ENCODE measurements around the gene ZSCAN21.
A peak's percentile ranks its signal among the peaks of the same experiment; 100 is the strongest.

The ZSCAN21 gene

DNA sequence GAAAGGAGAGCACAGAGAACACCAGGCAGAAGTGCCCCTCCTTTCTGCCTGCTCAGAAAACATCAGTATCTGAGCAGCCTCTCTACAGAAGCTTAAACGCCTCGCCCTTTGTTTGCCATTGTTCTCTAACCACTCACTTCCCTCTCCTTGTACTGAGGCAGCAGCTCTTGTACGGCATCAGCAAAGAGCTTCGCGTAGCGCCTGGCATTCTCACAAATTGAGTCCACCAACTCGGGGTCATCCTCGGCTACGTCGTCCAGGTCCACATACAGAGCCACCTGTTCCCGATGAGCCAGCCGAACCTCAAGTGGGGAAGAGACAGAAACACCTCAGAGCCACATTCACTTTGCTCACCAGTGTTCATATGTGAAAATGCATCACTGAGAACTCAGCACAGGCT lies 49.9 kb downstream of the ZSCAN21 start:
- no peak for DNase-seq (ENCODE audit: low read depth)

DNA sequence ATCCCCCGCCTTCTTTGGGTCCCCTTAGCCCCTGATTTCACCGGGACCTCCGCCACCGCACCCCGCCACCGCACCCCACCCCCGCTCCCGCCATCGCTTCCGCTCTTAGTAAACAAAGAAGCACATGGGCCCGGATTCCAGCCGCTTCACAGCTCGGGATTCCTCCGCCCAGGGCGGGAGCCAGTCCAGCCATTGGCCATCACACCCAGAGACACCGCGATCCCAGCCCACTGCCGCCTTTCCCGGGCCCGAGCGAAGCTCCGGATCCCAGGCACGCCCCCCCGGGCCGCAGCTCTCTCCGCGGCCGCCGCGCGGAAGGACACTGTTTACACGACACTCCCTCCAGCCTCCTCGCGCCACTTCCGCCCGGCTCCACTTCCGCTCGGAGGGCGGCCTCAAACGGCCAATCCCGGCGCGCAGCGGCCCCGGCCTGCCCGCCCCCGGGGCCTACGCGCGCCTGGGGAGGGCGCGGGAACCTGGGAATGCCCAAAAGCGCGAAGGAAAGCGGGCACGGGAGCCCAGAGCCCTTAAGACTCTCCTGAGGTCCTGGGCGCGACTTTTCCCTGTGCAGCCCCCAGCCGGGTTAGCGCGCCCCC lies 50.9 kb downstream of the ZSCAN21 start:
- peak; percentile 79 for DNase-seq (ENCODE audit: low read depth)

DNA sequence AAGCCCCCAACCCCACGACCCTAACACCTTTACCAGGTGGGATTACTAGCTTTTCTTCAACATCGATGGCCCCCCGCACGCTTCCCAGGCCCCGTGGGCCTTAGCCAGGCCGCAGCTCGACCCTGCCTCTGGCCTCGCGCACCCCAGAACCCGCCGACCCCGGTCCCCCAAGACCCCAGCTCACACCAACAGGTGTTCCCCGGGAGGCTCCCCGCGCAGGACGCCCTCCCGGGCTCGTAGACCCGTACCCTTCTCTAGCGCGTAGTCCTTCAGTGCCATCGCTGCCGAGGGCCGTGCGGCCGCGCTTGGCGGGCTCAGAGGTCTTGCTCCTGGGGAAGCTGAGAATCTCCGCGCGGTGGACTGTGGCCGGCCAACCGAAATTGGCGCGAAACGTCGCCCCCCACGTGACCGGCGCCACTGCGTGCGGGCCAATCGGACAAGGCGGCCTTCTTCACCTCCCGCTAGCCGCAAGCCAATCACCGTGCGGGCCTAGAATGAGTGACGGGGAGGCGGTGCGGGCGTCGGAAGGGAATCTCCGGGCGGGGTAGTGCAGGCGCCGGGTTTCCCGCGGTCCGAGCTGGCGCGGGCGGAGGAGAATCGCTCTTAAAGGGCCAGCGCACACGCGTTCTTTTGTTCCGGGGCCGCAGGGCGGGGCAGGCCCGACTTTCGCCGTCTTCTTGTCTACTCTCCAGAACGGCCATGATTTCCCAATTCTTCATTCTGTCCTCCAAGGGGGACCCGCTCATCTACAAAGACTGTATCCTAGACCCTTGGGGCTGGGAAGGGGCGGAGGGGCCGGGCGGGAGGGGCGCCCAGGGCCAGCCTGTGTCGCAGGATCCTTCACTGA lies 51.7 kb downstream of the ZSCAN21 start, which contains the start of the genes AP4M1 and MCM7:
Gene AP4M1 (plus strand): TSS at position 628 of the 847 bp plus-strand sequence. CDS start 72 bp downstream, at position 700.
Gene MCM7 (minus strand): TSS at position 382 of the 847 bp plus-strand sequence. CDS start 103 bp downstream, at position 279.
- peak; percentile 93 for DNase-seq (ENCODE audit: low read depth)

DNA sequence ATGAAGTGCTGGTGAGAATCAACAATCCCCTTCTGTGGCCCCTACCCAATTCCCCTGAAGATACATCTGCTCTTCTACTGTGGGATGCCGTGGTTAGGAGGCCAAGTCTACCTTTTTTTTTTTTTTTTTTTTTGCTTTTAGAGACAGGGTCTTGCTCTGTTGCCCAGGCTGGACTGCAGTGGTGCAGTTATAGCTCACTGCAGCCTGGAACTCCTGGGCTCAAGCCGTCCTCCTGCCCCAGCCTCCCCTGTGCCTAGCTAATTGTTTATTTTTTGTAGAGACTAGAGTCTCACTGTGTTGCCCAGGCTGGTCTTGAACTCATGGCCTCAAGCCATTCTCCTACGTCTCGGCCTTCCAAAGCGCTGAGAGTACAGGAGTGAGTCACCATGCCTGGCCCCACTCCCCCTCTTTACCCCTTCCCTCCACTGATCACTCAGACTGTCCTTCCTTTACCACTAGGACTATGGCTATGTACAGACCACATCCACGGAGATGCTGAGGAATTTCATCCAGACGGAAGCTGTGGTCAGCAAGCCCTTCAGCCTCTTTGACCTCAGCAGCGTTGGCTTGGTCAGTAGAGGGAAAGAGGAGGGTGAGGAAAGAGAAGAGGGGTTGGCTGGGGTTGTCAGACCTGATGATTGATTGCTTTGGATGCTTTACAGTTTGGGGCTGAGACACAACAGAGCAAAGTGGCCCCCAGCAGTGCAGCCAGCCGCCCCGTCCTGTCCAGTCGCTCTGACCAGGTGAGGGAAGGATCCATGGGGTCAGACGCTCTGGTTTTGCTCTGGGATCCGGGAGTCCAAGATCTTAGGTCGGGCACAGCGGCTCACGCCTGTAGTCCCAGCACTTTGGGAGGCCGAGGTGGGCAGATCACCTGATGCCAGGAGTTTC lies 53.6 kb downstream of the ZSCAN21 start:
- no peak for DNase-seq (ENCODE audit: low read depth)

- no peak for DNase-seq (ENCODE audit: low read depth)
Observed at GRCh38 chr7:100105534-100105933, 56.0 kb downstream of the ZSCAN21 start.

- no peak for DNase-seq (ENCODE audit: low read depth)
Observed at GRCh38 chr7:100106633-100107032, 57.1 kb downstream of the ZSCAN21 start.

DNA sequence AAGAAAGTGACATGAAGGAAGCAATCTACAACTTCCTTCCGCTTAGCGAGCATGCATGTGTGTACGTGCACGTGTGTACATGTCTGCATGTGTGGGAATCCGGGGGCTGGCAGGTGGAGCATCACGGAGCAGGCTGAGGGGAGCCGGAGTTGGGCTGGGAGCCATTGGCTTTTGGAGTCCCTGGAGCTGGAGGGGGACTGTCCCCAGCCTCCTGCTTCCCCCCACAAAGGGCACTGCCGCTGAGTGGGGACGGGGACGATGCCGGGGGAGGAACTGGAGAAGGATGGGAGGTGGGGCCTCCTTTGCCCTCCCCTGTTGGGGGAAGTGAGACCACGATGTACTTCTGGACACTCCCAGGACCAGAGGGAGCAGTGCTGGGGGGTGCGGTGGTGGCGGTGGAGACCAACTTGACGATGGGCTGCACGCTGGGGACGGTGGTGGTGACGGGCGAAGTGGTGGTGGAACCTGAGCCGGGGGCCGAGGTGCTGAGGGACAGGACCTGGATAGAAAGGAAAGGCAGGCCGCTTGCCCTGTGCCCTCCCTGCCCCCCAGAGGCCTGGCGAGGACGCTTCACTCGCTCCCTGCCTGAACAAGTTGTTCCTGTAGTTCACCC lies 57.7 kb downstream of the ZSCAN21 start:
- DNase-seq (ENCODE audit: low read depth): no peak

GRCh38 chr7:100107890-100108289 lies 58.3 kb downstream of the ZSCAN21 start:
- DNase-seq (ENCODE audit: low read depth): no peak

DNA sequence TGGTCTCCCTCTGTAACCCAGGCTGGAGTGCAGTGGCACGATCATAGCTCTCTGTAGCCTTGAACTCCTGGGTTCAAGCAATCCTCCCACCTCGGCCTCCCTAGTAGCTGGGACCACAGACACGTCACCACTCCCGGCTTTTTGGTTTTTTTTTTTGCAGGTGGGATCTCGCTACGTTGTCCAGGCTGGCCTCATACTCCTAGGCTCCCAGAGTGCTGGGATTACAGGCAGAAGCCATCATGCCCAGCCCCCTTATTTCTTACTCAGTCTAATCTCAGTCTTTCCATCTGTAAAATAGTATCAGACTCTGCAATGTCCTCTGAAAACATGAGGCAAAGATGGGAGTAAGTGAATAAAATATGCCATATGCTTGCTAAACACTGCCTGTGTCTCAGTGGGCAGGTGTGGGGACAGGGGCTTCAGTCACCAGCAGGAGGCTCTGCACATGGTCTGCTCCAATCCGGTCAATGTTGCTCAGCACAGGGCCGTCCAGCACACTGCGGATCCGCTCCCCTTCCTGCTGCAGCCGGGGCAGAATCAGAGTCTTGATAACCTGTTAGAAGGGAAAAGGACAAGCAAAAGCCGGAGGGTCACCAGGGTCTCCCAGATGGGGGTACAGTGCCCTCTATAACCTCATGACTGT lies 60.1 kb downstream of the ZSCAN21 start:
- DNase-seq (ENCODE audit: low read depth): no peak

GRCh38 chr7:100111156-100111555 lies 61.6 kb downstream of the ZSCAN21 start:
- DNase-seq (ENCODE audit: low read depth): no peak

DNA sequence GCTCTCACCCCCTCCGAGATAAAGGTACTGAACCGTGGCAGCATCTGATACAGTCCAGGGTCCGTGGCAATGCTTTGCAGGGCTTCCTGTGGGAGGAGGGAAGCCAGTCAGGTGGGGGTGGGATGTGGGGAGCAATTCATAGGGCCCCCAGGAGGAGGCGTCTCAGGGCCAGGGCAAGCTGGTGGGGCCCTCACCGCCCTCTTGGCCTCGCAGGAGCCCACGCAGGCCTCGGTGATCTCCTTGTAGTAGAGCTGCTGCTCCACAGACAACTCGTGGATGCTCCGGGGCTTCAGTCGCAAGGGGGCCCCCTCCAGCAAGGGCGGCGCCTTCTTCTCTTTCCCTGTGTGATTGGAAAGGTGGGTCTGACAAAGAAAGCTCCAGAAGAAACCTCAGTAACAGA lies 62.3 kb downstream of the ZSCAN21 start:
- DNase-seq (ENCODE audit: low read depth): no peak

Measured in activated T-helper 1 cell treated with Interleukin-2 at 50 U/mL for 16 hours (primary cell).